ENCODE data around the gene NINL.
"Not testable (repeated sequence)": the region's sequence is repeated elsewhere in the genome, so short reads cannot be mapped to it uniquely, and the experiment has no call there.

The NINL gene

DNA sequence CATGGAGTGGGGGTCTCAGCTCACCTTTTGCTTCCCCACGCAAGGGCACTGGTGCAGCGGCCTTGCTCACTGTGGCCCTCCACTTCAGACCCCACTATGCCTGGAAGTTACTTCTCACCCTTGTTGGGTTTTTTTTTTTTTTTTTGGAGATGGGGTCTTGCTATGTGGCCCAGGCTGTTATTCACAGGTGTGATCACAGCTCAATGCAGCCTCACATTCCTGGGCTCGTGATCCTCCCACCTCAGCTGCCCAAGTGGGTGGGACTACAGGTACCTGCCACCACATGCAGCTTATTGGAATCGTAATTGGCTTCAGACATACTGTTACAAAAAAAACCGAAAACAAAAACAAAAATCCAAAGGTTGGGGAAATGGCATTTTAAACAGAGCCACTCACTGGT lies 32.4 kb downstream of the NINL start:
- DNase-seq (ENCODE audit: low spot score), result no peak

DNA sequence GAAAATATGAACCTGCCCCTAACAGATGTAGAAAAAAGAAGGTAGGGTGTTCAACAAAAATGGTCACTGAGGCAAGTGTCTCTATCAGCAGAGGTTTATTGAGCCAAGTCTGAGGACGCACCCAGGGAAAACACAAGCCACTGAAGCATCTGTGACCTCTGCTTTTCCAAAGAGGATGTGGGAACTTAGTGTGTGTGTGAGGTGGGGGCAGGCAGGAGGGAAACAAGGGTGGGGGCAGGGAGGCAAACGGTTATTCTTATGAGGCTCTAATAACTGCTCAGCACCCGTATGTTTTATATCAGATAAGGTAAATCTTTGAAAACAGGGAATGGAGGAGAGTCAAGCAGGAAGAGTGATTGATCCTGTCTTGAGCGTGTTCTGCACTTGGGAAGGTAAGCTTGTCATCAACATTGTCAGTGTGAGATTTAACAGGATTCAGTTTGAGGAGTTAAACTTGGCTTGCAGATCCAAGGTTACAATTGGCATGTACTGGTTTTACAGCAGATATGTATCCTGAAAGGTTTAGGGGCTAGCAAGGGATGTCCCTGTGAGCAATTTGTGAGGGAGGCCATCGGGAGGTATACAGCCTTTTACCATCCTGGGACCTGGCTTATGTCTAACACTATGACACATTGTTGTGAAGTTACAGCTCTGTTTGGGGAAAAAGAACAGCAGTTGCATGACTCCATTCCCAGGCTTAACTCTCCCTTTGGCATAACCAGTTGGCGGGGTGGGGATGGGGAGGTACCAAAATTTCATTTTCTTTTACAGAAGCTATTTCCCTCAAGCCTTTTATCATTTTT lies 33.7 kb downstream of the NINL start:
- DNase-seq (ENCODE audit: low spot score), result no peak

DNA sequence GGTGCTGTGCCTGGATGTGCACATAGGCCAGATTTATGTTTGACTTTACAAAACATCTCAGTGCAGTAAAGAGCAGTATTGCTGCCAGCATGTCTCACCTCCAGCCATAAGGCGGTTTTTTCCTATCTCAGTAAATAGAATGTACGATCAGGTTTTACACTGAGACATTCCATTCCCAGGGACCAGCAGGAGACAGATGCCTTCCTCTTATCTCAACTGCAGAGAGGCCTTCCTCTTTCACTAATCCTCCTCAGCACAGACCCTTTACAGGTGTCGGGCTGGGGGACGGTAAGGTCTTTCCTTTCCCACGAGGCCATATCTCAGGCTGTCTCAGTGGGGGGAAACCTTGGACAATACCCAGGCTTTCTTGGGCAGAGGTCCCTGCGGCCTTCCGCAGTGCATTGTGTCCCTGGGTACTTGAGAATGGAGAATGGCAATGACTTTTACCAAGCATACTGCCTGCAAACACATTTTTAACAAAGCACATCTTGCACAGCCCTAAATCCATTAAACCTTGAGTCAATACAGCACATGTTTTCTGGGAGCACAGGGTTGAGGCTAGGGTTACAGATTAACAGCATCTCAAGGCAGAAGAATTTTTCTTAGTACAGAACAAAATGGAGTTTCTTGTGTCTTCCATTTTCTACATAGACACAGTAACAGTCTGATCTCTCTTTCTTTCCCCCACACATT lies 34.5 kb downstream of the NINL start:
- DNase-seq (ENCODE audit: low spot score), result not testable (repeated sequence)

DNA sequence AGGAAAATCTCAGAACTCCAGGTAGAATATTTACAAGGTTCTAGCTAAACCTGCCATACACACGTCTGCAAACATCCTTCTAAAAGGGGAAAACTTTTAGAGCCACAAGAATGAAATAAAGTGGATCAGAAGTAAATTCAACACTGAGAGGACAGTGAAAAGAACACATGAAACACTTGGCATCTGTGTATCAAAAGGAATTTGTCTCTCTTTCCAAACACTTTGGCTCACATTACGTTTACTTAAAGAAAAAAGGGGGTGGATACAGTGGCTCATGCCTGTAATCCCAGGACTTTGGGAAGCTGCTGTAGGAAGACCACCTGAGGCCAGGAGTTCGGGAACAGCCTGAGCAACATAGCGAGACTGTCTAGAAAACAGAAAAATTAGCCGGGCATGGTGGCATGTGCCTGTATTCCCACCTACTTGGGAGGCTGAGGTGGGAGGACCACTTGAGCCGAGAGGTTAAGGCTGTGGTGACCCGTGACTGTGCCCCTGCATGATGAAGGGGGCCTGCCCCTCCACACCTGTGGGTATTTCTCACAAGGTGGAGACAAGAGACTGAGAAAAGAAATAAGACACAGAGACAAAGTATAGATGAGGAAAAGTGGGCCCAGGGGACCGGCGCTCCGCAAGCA lies 35.4 kb downstream of the NINL start:
- DNase-seq (ENCODE audit: low spot score), result no peak

DNA sequence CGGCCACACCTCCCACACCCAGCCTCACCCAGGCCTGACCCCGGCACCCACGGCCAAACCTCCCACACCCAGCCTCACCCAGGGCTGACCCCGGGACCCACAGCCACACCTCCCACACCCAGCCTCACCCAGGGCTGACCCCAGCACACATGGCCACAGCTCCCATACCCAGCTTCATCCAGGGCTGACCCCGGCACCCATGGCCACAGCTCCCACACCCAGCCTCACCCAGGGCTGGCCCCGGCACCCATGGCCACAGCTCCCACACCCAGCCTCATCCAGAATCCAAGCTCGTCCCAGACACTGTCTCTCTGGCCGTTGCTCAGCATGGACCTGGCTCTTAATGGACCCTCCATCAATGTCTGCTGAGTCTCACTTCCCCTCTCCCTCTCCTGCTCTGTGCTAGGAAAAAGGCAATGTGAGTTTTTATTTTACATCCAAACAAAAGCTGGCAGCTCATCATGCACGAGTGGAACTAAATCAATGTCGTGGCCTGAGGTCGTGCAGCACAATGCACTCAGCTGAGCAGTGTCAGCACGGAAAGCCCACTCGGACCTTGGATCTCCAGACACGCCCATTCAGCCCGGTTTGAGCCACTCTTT lies 36.1 kb downstream of the NINL start:
- no peak for DNase-seq (ENCODE audit: low spot score)

DNA sequence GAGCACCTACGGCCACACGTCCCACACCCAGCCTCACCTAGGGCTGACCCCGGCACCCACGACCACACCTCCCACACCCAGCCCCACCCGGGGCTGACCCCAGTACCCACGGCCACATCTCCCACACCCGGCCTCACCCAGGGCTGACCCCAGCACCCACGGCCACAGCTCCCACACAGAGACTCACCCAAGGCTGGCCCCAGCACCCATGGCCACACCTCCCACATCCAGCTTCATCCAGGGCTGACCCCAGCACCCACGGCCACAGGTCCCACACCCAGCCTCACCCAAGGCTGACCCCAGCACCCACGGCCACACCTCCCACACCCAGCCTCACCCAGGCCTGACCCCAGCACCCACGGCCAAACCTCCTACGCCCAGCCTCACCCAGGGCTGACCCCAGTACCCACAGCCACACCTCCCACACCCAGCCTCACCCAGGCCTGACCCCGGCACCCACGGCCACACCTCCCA lies 36.7 kb downstream of the NINL start:
- DNase-seq (ENCODE audit: low spot score), result no peak

DNA sequence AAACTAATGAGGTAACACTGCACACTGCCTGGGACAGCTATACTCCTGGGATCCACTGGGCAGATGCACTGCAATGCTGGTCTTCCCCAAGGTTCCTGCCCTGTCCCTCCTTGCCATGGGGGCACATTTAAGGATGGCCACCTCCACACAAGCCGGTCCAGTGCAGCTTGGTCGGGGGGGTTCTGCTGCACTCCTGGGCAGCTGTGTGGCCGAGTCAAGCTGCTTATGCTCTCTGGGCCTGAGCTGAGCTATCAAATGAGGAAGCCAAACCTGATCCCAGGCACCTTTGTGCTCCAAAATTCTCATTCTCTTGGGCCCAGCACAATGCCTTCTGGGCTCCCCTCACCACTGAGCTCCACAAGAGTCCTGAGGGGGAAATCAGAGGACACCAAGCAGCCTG lies 37.3 kb downstream of the NINL start:
- DNase-seq (ENCODE audit: low spot score), result no peak

DNA sequence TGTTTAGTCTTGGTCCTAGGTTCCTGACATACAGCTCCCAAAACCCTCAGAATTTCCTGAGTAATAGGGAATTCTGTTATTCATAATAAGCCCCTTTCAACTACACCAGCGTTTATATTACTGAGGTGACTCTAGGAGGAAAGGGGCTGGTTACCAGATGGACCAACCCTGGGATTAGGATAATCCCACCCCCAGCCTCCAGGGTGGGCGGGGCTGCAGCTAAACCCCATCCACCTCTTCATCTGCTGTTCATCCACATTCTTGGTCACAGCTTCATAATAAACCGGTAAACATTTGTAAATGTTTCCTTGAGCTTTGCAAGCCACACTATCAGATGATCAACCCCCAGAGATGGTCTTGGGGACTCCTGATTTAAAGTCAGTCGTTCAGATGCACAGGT lies 38.3 kb downstream of the NINL start:
- DNase-seq (ENCODE audit: low spot score), result no peak

DNA sequence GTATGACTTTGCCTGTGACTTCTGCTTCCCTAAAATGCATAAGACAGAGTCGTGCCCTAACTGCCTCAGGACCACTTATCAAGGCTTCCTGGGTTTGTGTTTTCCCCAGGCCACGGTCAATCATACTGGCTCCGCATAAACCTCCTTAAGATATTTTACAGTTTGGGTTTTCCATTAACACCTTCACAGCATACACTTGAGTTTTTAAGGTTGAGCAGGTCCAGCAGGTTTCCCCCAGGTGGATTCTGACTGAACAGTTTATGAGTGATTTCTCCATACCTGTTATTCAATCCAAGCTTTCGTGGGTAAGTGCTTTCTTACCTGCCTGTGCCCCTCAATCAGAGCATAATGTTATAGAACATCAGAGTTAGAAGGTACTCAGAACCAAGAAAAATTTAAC lies 39.3 kb downstream of the NINL start:
- no peak for DNase-seq (ENCODE audit: low spot score)

DNA sequence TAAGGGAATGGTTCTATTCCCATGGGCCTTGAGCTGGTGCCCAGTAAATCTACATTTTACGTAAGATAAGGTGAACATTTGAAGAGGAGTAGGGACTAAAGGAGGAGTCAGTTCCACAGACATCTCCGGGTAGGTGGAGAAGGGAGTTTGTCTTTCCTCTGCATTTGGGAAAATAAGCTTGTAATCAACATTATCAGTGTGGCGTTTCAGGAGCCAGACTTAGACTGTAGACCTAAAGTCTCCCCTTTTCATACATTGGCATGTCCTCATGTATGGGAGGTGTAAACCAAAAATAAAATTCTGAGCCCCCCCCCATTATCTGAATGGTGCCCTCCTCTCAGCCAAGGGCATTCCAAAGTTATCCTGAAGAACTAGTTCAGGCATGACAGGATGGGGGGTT lies 40.2 kb downstream of the NINL start:
- no peak for DNase-seq (ENCODE audit: low spot score)

DNA sequence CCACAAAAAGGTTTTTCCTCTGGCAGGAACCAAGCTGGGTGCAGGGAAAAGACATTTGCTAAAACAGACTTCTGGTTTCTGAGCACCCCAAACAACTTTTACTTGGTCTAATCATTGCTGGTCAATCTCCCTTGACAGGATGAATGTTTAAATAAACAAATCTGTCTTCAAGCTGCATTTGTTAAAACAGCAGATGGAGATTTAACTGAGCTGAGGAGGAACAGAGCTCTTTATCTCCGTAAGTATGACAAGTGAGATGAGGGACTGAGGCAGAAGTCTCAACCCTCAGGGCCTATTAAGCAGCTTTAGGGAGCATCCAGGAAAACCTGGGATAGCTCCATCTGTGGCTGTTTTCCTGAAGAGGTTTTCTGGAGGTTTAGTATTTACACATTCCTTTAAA lies 40.6 kb downstream of the NINL start:
- no peak for DNase-seq (ENCODE audit: low spot score)

DNA sequence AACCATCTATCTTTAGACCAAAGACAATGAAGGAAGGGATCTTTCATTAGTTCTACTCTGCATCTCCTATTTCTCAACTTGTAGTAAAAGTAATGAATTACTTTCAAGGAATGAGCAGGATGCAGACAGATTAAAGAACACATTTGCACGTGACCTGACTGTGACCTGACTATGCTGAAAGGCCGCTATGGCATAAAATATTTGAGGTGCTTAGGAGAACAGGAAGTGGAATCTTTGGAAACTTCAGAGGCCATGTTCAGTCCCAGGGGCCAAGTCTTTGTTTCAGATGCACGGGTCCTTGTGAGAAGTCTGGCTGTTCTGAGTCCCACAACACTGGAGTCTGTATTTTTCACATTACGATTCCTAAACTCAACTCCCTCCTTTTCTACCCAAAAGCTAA lies 41.0 kb downstream of the NINL start:
- no peak for DNase-seq (ENCODE audit: low spot score)

DNA sequence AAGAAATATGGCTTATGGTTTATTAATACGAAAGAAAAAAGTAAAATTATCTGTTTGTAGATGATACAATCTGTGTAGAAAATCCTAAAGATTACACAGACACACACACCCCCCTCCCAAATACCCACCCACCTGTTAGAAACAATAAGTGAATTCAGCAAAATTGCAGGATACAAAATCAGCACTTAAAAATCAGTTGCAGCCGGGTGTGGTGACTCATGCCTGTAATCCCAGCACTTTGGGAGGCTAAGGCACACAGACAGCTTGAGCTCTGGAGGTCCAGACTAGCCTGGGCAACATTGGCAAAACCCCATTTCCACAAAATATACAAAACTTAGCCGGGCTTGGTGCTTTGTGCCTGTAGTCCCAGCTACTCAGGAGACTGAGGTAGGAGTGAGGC lies 42.3 kb downstream of the NINL start:
- peak; percentile 14 for DNase-seq (ENCODE audit: low spot score)

DNA sequence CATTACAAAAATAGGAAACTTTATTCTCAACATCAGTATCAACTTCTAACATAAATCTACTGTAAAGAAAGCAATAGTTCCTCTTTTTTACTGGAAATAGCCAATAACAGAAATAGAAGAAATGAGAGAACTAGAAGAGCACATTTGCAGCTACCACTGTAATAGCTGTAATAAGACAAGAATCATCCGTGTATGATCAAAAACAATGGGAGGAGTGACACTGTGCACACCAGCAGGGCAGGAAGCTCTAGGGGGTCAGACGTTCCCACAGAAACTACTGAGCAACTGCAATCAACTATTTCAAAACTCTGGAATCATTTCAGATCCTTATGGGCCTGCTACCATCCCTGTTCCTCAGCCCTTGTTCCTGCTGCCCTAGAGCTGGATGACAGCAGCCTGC lies 43.7 kb downstream of the NINL start:
- no peak for DNase-seq (ENCODE audit: low spot score)

DNA sequence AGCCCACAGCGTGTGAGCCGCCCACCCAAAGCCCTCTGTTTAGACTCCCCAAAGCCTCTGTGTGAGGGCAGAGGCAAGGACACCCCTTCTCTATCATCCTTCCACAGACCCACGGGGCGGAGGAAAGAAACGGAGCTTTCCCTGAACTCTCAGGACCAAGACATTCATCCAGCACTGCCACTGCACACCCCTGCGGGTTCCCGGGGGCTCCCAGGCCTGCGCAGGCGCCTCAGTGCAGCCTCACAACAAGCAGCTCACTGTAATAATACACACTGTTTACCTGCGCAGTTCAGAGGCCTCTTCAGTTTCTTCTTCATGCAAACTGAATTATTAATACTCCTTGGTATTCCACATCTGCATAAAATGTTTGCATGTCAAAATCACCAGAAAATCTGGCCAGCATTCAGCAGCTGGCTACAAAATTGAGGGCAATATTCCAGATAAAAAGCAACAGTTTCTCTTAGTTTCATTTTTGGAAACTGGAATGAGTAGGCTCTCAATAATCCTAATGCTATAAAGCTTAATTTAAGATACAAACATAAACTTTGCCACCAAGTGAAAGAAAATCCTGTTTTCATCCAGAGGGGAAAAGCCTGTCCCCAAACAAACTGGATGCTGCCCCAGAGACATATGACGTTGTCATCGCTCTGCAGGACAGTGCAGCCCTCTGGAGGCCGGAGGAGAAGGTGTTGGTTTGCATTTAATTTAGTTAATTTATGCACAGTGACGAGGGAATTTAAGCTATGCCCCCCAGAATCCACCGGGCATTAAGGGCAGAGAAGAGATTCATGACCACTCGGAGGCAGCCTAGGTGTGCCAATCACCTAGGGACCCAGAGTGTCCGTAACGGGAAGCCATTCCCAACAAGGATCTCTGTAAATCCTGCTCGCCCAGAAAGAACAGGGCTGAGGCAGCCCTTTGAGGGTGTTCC lies 45.3 kb downstream of the NINL start:
- DNase-seq (ENCODE audit: low spot score), result peak; percentile 69

DNA sequence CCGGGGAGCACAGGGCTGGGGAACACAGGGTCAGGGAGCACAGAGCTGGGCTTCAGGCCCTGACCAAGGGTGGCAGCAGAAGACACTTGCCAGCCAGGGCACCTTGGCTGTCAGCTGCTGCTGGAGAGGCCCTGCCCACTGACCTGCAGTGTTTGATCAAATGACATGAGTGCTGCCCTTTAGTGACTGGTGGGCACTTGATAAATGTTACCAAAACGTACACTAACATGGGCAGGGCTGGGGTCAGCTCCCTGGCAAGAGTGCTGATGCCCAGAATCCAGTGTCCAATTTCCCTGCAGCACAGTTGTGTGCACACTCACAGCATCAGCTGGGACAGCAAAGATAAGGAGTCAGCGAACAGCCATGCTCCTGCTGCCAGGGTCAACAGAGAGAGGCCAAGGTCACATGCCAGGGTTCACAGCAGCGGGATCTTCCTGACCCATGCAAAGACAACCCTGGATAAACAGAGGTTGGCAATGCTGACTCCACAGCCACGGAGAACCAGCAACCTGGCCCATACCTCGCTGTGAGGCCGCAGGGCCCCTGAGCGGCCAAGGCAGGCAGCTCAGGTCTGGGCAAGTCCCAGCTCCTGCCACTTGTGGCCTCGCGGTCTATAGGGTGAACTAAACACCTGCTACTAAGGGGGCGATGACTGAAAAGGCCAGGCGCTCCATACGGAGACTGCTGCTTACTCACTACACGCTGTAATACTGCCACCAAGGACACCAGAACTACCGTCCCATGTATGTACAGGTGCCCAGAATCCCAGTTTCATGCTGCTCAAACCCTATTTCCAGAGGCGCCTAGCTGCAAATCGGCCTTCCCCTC lies 46.3 kb downstream of the NINL start:
- DNase-seq (ENCODE audit: low spot score), result no peak

DNA sequence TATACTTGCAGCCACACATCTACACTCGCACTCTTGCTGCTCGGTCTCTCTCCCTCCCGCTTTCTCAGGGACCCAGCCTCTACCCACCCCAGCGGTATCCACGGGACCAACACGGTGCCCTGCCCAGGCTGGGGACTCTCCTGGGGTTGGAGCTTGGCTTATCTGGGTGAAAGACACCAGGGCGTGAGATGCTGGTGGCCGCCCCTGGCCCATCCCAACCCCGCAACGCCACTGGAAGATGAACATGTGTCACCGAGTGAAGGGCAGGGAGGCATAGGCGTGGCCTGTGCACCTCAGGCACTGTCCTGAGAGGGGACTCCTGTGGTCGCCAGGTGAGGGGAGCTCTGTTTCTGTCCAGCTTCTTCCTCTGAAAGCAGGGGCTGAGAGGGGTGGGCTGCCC lies 47.4 kb downstream of the NINL start:
- no peak for DNase-seq (ENCODE audit: low spot score)

DNA sequence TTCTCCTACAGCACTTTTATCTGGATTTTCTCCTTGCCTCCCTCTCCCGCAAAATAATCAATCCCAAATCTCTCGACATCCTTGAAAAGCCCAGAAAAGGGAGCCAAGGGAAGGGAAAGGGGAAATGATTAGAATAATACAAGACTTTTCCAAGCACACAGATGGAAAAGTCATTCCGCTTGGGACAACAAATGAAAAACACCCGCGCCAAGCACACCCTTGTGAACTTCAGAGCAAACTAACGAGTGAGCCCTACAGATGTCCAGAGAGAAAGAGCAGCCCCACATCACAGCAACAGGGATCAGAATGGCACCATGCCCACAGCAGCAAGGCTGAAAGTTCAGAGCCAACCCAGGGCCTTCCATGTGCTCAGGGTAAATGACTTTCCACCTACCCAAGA lies 49.6 kb downstream of the NINL start:
- DNase-seq (ENCODE audit: low spot score), result no peak

DNA sequence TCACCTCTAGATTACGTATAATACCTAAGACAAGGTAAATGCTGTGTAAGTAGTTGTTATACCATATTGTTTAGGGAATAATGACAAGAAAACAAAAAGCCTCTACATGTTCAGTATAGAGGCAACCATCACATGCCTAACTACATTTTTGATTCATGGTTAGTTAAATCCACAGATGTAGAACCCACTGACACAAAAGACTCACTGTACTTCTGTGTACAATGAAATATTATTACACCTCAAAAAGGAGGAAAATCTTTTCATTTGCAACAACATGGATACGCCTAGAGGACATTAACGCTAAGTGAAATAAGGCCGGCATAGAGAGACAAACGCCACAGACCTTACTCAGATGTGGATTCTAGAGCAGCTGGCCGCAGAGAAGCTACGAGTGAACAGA lies 50.5 kb downstream of the NINL start:
- no peak for DNase-seq (ENCODE audit: low spot score)

DNA sequence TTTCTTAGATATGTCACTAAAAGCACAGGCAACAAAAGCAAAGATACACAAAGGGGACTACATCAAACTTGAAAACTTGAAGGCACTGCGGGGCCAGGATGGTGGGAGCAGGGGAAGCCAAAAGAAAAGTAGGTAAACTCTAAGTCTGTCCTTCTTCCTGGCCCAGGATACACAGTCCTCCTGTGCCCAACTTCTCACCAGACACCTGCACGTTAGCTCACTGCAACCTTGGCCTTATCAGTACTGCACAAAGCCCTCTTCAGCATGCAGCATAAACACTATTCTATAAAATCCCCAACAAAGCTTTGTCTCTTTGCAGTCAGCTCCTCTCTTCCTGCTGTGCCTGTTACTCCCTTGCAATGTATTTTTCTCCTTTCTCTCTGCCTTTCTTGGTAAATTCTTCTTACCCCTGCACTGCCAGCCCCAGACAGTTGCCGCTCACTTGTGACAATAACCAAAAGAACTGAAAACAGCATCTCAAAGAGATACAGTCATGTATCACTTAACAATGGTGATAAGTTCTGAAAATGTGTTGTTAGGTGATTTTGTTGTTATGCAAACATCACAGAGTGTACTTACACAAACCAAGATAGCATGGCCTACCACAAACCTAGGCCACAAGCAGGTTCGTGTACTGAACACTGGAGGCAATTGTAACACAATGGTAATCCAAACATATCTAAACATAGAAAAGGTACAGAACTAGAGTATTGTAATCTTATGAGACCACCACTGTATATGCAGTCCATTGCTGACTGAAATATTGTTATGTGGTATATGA lies 51.2 kb downstream of the NINL start:
- no peak for DNase-seq (ENCODE audit: low spot score)
